HG03442 (cell line): ENCODE data around the gene STX18.

ENCODE experiments used
- ATAC-seq: cut with Tn5 transposase; IDR thresholded peaks from one replicate; pipeline ENCODE4 v1.9.1; 2021; ENCODE audit warnings: mild to moderate bottlenecking, moderate library complexity; ENCODE audit not compliant: unreplicated experiment

STX18 gene

DNA sequence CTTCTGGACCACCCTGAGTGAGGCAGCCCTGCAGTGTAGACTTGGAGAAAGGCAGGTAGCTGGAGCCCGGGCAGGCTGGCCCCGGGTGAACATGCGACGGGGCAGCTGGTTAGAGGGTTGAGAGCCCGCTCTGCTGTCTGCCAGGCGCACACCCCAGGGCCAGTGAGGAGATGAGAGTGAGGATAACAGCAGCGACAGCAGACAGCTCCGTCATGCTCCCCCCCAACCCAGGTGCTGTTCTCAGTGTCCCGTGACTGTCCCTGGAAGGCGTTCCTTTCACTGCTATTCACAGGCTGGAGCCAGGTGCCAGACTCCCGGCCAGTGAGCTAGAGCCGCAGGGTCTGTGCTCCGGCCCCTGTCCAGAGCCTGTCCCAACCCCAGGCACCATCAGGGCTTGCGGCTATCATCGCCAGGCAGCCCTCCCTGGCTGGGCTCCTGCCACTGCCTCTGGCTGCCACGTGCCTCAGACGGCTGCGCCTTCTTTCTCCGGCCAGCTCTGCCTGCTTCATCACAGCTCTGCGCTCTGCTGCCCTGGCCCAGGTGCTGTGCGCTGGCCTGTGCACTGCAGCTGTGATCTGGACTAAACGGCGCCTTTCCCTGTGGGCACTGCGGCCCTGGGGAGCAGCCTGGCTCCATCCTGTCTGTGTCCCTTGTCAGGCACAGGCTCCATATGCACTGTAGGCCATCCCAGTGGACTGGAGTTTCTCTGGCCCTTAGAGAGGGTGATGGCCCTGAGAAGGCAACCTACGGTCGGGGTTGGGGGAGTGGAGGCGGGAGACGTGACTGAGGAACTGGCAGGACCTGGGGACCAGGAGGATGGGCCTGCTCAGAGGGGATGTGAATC lies 135.2 kb downstream of the STX18 start:
- ATAC-seq: no peak

DNA sequence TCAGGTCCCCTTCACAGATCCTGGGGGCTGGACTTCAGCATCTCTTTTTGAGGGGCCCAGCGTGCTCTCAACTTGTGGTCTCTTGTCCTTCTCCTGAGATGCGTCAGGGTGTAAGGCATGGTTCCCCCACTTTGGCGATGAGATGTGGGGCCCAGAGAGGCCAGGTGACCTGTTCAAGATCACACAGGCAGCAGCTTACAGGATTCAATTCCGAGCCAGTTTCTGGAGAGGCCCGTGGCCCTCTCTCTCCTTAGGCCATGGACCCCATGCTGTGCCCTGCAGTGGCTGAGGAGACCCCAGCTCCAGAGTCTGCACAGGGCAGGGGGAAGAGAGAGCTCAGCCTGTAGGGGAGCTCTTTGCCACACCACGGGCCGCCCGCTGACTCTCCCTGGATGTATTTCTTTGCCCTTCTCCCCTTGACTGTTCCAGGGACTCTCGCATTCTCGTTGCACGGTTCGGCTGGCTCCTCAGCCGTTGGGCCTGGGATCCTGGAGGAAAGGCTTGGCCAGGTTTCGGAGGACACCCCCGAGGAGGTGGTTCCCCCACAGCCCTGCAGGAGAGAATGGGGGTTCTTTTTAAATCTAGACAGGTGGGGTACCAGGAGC lies 136.4 kb downstream of the STX18 start:
- no peak for ATAC-seq

DNA sequence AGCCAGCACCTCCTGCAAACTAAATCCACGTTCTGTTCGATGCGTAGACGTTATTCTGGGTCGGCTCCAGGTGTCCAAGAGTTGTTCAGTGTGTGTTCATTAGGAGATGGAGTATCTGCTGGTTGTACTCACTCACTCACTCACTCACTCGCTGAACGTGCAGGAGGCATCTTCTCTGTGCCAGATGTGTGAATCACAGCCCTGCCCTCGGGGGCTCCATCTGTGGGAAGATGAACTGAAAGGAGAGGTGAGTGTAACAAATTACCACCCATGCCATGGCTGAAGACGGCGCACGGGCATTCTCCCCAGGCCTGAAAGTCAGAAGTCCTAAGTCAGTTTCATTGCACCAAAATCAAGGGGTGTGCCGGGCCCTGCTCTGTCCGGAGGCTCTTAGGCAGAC lies 138.9 kb downstream of the STX18 start:
- ATAC-seq: no peak

DNA sequence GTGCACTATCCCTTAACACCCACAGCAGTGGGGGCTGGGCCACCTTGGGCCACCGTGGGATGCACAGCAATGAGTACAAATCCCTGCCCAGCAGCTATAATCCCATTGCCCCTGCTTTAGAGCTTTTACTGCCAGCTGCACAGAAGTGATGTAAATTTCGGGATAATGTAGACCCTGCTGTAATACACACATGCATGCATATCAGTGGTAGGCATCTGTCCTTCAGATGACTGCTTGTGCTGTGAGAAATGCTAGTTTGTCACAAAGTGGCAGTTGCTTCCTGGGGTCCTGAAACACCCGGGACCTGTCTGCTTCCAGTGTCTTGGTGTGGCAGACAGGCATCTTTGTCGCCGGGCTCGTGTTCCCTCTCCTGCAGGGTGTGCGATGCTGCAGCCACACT lies 140.8 kb downstream of the STX18 start:
- ATAC-seq: no peak

DNA sequence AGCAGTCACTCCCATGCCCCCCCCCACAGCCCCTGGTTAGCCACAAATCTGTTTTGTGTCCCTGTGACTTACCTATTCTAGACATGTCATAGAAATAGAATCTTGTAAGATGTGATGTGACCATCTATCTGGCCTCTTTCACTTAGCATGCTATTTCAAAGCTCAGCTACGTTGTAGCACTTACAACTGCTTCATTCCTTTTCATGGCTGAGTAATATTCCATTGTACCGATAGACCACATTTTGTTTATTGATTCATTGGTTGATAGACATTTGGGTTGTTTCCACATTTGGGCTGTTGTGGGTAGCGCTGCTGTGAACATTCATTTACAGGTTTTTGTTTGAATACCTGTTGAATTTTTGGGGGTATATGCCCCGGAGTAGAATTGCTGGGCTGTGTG lies 143.4 kb downstream of the STX18 start:
- no peak for ATAC-seq

DNA sequence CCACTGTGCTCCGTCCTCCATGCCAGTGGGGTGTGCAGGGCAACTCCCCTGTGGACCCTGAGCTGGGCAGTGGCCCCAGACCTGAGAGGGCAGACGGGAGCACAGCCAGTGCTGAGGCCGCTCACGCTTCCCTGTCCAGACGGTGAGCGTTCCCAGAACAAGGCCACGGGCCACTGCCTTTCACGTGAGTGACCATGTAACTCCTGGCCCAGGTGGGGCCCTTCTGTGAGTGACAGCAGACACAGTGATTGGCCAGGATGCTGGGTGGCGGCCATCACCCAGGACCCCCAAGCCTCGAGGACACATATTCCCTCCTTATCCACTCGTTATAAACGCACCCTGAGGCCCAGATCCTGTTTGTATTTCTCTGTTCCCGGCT lies 144.4 kb downstream of the STX18 start:
- ATAC-seq: no peak

DNA sequence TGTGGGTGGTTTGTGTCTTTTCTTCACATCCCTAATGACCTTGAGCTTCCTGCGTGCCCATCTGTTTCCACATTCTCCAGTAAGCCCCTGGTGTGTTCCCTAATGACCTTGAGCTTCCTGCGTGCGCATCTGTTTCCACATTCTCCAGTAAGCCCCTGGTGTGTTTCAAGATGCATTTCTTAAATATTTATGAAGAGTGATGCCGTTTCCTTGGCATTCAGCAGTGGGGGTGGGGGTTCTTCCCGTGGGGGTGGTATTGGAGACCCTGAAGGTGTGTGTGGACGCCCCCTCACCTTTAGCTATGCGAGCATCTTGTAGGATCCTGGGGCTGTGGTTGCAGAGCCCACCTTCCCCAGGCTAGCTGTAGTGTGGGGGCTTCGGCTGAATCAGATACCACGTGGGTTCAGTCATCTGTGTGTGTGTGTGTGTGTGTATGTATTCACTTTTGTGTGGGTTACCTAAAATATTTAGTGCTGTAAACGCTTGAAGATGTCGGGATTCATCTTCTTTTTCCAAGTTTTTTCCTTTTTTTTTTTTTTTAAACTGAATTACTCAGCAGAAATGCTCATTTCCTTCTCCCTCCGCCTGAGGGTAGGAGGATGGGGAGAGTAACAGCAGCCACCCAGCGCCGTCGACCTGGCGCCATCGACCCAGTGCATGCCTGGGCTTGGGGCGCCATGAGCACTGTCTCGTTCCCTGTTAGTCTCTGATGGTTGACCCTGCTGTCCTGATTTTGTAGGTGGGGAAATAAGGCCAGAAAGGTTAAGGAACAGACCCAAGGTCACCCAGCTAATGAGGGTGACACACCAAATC lies 145.0 kb downstream of the STX18 start:
- no peak for ATAC-seq

DNA sequence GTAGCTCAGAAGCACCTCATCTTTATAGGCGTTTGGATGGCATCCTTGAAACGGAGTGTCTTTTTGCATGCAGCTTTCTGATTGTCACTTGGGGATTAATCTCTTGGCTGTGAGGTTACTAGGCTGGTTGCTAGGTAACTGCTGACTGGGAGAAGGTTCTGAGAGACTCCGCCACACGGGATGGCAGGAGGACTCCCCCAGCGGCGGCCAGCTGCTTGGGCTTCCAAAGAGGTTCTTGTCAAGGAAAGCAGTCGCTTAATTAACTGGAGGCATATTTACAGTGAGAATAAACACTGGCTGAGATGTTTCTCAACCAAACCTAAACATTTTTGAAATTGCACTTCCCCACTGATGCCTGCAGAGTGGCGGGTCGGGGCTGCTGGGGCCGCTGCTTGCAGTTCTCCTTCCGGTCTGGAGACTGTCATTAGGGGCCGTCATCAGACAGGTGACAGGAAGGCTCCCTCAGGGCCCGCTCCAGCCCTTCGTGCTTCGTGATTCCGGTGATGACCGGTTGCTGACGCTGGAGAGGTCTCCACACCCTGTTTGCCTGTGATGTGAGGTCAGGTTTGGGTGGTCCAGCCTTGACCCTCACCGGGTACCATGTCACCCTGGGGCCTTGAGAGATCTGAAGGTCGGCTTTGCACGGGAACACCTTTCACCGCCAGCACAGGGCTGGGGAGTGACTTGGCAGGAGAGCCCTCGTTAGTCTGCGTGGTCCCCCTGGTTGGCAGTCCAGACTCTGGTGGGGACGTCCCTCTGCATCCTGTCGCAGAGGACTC lies 145.8 kb downstream of the STX18 start:
- ATAC-seq: peak; percentile 55

DNA sequence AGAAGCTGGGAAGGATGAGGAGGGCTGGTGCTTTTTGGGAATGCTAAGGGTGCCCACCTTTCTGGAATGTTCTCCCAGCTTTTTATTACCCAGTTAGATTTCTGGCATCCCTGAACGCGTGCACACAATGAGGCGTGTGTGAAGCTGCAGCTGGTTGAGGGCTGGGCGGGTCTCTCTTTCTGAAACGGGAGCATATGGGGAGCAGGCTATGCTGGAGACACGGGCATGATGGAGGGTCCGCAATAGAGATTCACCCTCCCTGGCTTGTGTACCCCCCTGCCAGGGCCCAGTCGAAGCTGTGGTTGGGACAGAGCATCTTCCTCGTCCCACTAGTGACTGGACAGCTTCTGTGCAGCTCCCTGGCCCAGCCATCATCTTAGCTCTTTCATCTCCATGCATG lies 146.5 kb downstream of the STX18 start:
- ATAC-seq: no peak

DNA sequence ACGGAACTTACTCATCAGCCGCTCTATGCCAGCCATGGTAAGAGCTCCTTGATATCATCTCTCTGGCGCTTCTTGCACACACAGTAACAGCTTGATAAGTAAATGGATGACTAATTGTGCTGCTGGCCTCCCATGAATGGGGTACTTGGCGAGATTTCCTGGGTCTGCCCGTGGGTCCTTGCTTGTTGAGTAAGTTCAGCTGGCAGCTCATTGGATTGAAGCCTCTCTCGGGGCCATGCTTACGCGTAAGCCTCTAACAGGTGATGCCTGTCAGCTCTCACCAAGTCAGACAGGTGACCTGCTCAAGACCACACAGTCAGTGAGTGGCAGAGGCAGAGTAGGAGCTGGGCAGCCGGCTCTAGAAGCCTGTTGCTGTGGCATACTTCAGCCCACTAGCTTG lies 147.2 kb downstream of the STX18 start:
- no peak for ATAC-seq

DNA sequence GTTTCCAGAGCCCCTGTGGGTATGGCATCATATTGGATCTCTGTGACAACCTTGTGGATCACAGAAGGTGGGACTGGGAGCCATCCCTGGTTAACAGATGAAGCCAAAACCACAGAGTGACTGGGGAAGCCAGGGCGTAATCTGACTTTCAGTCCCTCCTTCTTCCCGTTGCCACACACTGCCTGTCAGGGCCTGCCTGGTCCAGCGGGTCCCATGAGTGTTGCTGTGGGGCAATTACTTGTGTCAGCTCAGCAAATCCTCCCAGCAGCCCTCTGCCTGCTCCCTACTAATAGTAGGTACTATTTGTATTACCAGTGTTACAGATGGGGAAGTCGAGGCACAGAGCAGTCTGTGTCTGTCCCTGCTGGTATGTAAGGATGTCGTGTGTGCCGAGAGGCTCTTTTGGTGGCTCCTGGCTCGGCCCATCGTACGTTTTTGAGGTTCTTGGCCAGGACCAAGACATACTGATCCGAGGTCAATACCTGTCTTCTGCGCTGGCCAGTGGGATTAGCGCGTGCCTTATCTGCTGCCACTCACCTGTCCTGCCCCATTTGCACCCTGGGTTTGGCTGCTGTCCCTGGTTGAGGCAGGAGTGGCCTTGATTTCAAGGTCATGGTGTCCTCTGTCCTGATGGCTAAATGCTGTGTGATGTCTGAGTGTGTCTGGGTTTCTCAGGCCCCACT lies 149.2 kb downstream of the STX18 start:
- no peak for ATAC-seq

DNA sequence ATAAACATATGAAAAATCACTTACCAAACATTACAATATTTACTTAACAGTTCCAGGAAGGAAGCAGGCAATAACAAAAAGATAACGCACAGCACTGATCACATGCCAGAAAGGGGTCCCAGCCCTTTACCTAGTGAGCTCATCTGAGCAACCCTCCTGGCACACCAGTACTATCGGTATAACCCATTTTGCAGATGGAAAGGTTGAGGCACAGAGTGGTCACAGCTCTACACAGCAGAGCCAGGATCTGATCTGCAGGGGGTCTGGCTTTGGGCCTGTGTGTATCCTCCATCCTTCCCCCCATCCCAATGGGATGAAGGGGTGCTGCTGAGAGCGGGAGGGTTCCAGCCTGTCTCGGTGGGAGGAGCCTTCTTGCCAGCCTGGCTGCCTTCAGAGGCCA lies 150.0 kb downstream of the STX18 start:
- ATAC-seq: no peak

DNA sequence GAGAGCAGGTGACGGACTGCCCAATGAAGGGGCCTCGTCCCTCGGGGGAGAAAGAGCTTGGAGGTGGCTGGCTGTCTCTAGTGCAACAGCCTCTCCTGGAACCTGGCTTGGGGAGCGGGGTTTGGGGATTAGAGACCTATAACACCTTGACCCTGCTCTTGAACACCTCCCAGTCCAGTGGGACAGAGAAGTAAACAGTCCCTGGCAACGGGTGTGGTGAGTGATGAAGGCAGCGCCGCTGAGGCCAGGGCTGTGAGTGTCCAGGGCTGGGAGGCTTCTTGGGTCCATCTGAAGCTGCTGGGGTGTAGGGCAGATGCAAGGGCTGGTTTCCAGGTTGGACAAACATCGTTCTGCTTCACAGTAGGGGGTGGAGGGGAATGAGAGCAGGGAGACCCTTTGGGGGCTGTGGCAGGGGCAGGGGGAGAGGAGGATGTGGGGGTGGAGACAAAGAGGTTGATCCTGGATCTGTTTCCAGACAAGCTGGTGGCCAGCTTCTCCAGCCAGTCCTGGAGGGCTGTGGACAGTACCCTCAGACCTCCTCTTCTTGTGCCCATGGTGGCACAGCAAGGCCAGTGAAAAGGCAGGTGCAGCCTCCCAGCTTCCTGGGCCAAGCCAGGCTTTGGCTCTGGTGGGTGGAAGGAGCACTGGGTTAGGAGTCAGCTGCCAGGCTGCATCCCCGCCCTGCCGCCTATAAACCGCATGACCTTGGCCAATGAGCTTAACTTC lies 151.2 kb downstream of the STX18 start:
- no peak for ATAC-seq

DNA sequence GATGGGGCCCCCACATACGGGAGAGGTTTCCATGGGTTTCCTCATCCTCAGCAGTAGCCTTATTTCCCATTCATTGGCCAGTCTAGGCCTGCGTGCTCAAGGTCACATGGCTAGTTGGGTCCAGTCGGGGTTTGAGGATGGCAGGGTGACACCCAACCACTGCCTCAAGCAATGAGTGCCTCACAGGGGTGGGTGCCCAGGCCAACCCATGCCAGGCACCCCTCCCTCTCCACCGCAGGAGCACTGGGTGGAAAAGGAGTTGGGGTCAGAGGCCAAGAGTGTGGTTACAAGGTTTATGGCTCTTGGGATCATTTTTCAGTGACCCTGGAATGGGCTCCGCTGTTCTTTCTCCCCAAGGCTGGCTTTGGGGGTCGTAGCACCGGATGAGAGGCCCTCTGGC lies 151.8 kb downstream of the STX18 start:
- ATAC-seq: no peak

DNA sequence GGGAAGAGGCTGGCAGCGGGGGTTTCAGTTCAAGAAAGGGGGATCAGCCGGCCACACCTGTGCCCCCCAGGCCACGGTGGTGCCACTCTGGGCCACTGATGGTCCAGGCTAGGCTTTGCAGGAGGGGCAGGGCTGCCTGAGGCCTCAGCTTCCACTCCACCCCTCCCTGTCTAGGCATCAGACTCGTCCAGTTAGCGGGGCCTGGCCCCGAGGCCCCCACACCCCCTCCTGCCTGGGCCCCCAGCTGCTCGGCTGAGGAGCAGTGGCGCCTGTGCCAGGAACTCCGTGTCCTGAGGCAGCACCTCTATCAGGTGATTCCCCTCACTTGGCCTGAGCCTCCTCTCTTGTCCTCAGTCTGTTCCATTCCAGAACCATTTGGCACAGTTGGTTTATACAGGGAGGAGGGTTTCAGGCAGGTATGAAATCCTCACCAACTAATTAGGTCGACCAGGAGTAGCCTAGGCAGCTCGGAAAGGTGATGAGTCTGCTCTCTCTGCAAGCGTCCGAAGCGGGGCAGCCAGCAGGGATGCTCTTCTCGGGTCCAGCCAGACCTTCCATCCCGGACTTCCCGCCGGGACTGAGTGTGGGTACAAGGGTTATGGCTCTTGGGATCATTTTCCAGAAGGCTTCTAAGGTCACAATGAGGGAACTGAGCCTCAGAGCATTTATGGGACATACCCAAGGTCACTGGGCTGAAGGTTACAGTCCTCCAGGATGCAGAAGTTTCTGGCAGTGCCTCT lies 152.8 kb downstream of the STX18 start:
- no peak for ATAC-seq

DNA sequence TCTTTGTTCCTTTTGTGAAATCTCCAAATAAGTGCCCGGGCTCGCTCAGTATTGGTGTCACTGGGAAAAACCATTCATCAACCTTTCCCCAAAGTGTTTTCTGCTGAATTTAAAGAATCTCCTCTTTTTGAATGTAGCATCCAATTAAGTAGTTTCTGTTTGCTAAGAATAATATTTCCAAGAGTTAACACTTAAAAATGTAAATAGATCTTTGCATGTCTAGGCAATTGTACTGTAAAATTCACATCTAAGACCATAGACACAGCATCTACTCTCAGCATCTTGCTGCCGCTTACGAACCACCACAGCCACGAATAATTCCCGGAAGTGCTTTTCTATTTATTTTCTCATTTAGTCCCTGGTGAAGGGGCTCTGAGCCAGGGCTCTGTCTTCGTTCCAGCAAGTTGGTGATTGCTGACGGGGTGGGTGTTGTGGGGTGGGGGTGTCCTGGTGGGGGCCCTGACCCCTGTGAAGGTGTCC lies 153.5 kb downstream of the STX18 start:
- no peak for ATAC-seq

DNA sequence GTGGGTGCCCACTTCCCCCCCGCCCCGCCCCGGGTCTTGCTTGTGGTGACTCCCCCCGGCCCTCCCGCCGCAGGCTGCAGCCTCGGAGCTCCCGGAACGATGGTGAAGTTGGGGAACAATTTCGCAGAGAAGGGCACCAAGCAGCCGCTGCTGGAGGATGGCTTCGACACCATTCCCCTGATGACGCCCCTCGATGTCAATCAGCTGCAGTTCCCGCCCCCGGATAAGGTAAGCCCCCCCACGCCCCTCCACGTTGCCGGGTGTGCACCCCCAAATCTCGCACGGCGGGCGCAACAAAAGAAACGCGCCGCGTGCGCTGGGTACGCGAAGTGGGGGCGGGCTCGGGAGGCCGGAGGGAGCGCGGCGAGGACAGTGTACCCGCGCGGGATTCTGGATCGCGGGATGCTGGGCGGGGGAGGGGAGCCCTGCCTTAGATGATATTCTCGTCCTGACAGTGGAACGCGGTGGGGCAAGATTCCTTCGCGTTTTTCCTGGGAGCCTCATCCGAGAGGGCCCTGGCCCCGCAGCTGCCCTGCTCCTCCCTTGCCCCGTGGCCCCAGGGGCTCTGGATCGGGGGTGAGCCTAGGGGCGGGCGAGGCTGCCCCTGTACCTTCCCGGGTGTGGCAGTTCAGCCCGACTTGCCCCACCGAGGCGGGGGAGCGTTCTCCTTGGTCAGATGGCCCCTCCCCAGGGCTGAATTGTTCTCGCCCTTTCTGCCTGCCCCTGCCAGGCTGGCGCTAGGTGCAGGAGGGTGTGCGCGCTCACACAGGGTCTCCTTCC lies 154.1 kb downstream of the STX18 start:
- ATAC-seq: no peak

DNA sequence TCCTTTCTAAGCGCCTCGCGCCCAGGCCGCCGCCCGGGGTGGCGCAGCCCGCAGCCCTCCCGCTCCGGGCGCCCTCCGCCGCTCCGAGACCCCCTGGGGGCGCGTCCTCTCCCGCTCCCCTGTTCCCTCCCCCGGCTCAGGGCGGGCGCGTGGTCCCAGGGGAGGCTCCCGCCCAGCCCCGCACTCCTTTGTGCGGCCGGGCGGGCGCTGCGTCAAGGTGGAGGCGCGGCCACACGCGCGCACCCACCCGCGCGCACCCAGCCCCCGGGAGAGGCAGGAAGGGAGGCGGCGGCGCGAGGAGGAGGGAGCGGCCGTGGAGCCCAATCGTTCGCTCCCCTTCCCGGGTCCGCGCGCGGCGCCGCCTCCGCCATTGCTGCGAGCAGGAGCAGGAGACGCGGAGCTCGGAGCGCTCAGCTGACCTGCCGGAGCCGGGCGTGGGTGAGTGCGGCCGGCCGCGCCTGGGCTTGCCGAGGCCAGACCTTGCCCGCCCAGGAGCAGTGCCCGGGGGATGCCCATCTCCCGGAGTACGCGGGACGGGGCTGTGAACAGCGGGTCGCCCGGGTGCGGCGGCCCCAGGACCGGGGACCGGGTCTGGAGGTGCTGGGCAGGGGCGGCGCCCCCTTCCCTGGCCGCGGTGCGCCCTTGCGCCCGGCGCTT lies 155.0 kb downstream of the STX18 start, which contains the start of gene NSG1:
Gene NSG1 (plus strand): TSS at position 367 of the 657 bp plus-strand sequence. CDS start 528 bp downstream, outside the sequence.
- ATAC-seq: no peak
